HEK293T (cell line): ENCODE measurements around the gene PDZD7.

Experiments used
- CTCF ChIA-PET: fragments of 350-600 bp; formaldehyde crosslinking; extraction: SDS; loops from one replicate; lab custom pipeline; 2021; ENCODE audit warnings: antibody characterized with exemption, inconsistent platforms; lab: Yijun Ruan, JAX
- POLR2A ChIA-PET: fragments of 350-600 bp; formaldehyde crosslinking; extraction: SDS; loops from one replicate; lab custom pipeline; 2020; ENCODE audit warnings: antibody characterized with exemption, inconsistent platforms; lab: Yijun Ruan, JAX
- DNase-seq: peaks from one replicate; pipeline ENCODE4 v3.0.0; 2012; ENCODE audit warnings: mixed read lengths; ENCODE audit errors: extremely low spot score
- ARNT ChIP-seq: fragments of 450-650 bp; IDR thresholded peaks from 2 replicates; pipeline ENCODE4 v1.6.1; 2017; ENCODE audit warnings: mild to moderate bottlenecking
- BHLHE40 ChIP-seq: fragments of 450-650 bp; IDR thresholded peaks from 2 replicates; pipeline ENCODE4 v1.6.1; 2016; ENCODE audit warnings: mild to moderate bottlenecking, moderate library complexity, borderline replicate concordance
- CTBP1 ChIP-seq: fragments of 450-650 bp; IDR thresholded peaks from 2 replicates; pipeline ENCODE4 v1.6.1; 2016; ENCODE audit warnings: borderline replicate concordance
- ELF4 ChIP-seq: fragments of 450-650 bp; IDR thresholded peaks from 2 replicates; pipeline ENCODE4 v1.6.1; 2017; ENCODE audit warnings: antibody characterized with exemption
- FOXA1 ChIP-seq: fragments of 450-650 bp; IDR thresholded peaks from 2 replicates; pipeline ENCODE4 v1.6.1; 2016; ENCODE audit warnings: mild to moderate bottlenecking
- FOXK2 ChIP-seq: fragments of 450-650 bp; IDR thresholded peaks from 2 replicates; pipeline ENCODE4 v1.6.1; 2016; ENCODE audit warnings: mild to moderate bottlenecking
- FOXM1 ChIP-seq: fragments of 450-650 bp; IDR thresholded peaks from 2 replicates; pipeline ENCODE4 v1.6.1; 2017; ENCODE audit warnings: mild to moderate bottlenecking, borderline replicate concordance
- HDGF ChIP-seq: fragments of 450-650 bp; IDR thresholded peaks from 2 replicates; pipeline ENCODE4 v1.6.1; 2017; ENCODE audit warnings: antibody characterized with exemption, borderline replicate concordance
- L3MBTL2 ChIP-seq: fragments of 450-650 bp; conservative IDR thresholded peaks from 2 replicates; pipeline ENCODE4 v1.6.1; 2016; ENCODE audit warnings: mild to moderate bottlenecking
- LEF1 ChIP-seq: fragments of 450-650 bp; IDR thresholded peaks from 2 replicates; pipeline ENCODE4 v1.6.1; 2017; ENCODE audit warnings: mild to moderate bottlenecking, borderline replicate concordance
- NFRKB ChIP-seq: fragments of 450-650 bp; IDR thresholded peaks from 2 replicates; pipeline ENCODE4 v1.6.1; 2016; ENCODE audit warnings: mild to moderate bottlenecking, moderate library complexity
- PKNOX1 ChIP-seq: fragments of 450-650 bp; IDR thresholded peaks from 2 replicates; pipeline ENCODE4 v1.6.1; 2016
- SP1 ChIP-seq: fragments of 450-650 bp; IDR thresholded peaks from 2 replicates; pipeline ENCODE4 v1.6.1; 2017
- SUZ12 ChIP-seq: fragments of 450-650 bp; IDR thresholded peaks from 2 replicates; pipeline ENCODE4 v1.6.1; 2016; ENCODE audit warnings: mild to moderate bottlenecking
- TARDBP ChIP-seq: fragments of 450-650 bp; IDR thresholded peaks from 2 replicates; pipeline ENCODE4 v1.6.1; 2016
- ZNF384 ChIP-seq: fragments of 450-650 bp; IDR thresholded peaks from 2 replicates; pipeline ENCODE4 v1.6.1; 2016

The PDZD7 gene

GRCh38 chr10:101066146-101066895 is 35.4 kb upstream of the PDZD7 start:
- DNase-seq: peak; percentile 70
- CTCF ChIA-PET: interaction anchor here (0.6 to 2.8 kb wide), 10 partner anchors 9 to 69 kb away, joined by 3 to 28 read pairs (median 6); no protein-coding TSS in a partner anchor
- TF ChIP-seq BHLHE40 (no peak), L3MBTL2 (peak; percentile 55)
- POLR2A ChIA-PET: interaction anchor here (0.6 to 9.2 kb wide), 13 partner anchors 9 to 1126 kb away, joined by 3 to 81 read pairs (median 4); partner anchors contain the start of gene PDZD7

GRCh38 chr10:101065481-101066145 is 34.7 kb upstream of the PDZD7 start:
- ChIA-PET POLR2A (interaction anchor here (1.4 to 9.2 kb wide), 3 partner anchors 13 to 22 kb away, joined by 6 to 81 read pairs (median 22); no protein-coding TSS in a partner anchor), CTCF (interaction anchor here (1.0 to 2.6 kb wide), 2 partner anchors 23 to 30 kb away, joined by 3 to 28 read pairs; no protein-coding TSS in a partner anchor)
- no peak for TF ChIP-seq PKNOX1
- TF ChIP-seq L3MBTL2: 0 out of 2 replicates have a peak, but pooled peaks have one; percentile 32
- no peak for DNase-seq

GRCh38 chr10:101064415-101065030 is 33.6 kb upstream of the PDZD7 start:
- CTCF ChIA-PET: interaction anchor here (1.0 to 4.5 kb wide), 3 partner anchors 13 to 31 kb away, joined by 3 to 30 read pairs (median 3); no protein-coding TSS in a partner anchor
- no peak for TF ChIP-seq HDGF
- no peak for TF ChIP-seq CTBP1
- TF ChIP-seq BHLHE40: no peak
- no peak for TF ChIP-seq FOXA1
- no peak for TF ChIP-seq TARDBP
- TF ChIP-seq FOXK2: no peak
- TF ChIP-seq ARNT: no peak
- TF ChIP-seq LEF1: no peak
- no peak for TF ChIP-seq FOXM1
- no peak for TF ChIP-seq SP1
- no peak for TF ChIP-seq NFRKB
- no peak for TF ChIP-seq ZNF384
- TF ChIP-seq ELF4: no peak
- no peak for TF ChIP-seq SUZ12
- no peak for TF ChIP-seq PKNOX1
- TF ChIP-seq L3MBTL2: no peak
- POLR2A ChIA-PET: interaction anchor here (1.4 to 9.2 kb wide), 4 partner anchors 12 to 23 kb away, joined by 6 to 81 read pairs (median 42); no protein-coding TSS in a partner anchor
- DNase-seq: no peak

GRCh38 chr10:101063548-101064414 is 32.9 kb upstream of the PDZD7 start:
- no peak for TF ChIP-seq HDGF
- no peak for TF ChIP-seq PKNOX1
- no peak for TF ChIP-seq SP1
- no peak for TF ChIP-seq ZNF384
- TF ChIP-seq LEF1: no peak
- TF ChIP-seq SUZ12: no peak
- TF ChIP-seq ELF4: no peak
- POLR2A ChIA-PET: interaction anchor here (4.1 to 9.2 kb wide), 3 partner anchors 11 to 33 kb away, joined by 21 to 81 read pairs (median 61); partner anchors contain the start of genes PDZD7 and SFXN3
- DNase-seq: no peak
- CTCF ChIA-PET: interaction anchor here (1.1 to 4.5 kb wide), 4 partner anchors 12 to 50 kb away, joined by 3 to 30 read pairs (median 5); no protein-coding TSS in a partner anchor

- ChIA-PET POLR2A (interaction anchor here (4.1 to 9.2 kb wide), 3 partner anchors 11 to 33 kb away, joined by 21 to 81 read pairs (median 61); partner anchors contain the start of genes PDZD7 and SFXN3), CTCF (interaction anchor here (1.1 to 4.5 kb wide), 3 partner anchors 13 to 49 kb away, joined by 3 to 30 read pairs (median 7); no protein-coding TSS in a partner anchor)
- no peak for DNase-seq
- no peak for TF ChIP-seq BHLHE40
- 0 out of 2 replicates have a peak, but pooled peaks have one; percentile 47 for TF ChIP-seq L3MBTL2
Observed at GRCh38 chr10:101063050-101063525, 32.2 kb upstream of the PDZD7 start.
